Right hindlimb (tissue), 1 donor: ENCODE data around the gene FKBP1A.

Experiments used
- DNase-seq: peaks from one replicate; pipeline ENCODE4 v3.0.0-alpha.2; 2018

Gene FKBP1A

GRCh38 chr20:1392693-1393506 is at the start of gene FKBP1A:
Gene FKBP1A (minus strand): TSS chr20:1393054. CDS start chr20:1392998, 56 bp downstream.
- DNase-seq: peak; percentile 95

GRCh38 chr20:1442304-1442703 is 49.5 kb upstream of the FKBP1A start:
- no peak for DNase-seq

- no peak for DNase-seq
These were observed 48.3 kb upstream of the FKBP1A start for GRCh38 chr20:1441133-1441532.

- no peak for DNase-seq
These were observed 47.2 kb upstream of the FKBP1A start for GRCh38 chr20:1440024-1440423.

GRCh38 chr20:1438361-1438760 is 45.5 kb upstream of the FKBP1A start:
- DNase-seq: no peak

- DNase-seq: peak; percentile 70
These were observed 44.5 kb upstream of the FKBP1A start for GRCh38 chr20:1437235-1437904.

- DNase-seq: no peak
These were observed 43.4 kb upstream of the FKBP1A start for GRCh38 chr20:1436263-1436662.

- no peak for DNase-seq
These were observed 42.5 kb upstream of the FKBP1A start for GRCh38 chr20:1435337-1435699.

- no peak for DNase-seq
These were observed 41.9 kb upstream of the FKBP1A start for GRCh38 chr20:1434571-1435336.

- no peak for DNase-seq
These were observed 38.3 kb upstream of the FKBP1A start for GRCh38 chr20:1431158-1431557.

GRCh38 chr20:1430004-1430451 is 37.2 kb upstream of the FKBP1A start:
- DNase-seq: no peak

- DNase-seq: no peak
These were observed 36.4 kb upstream of the FKBP1A start for GRCh38 chr20:1429143-1429728.

GRCh38 chr20:1427457-1428054 is 34.7 kb upstream of the FKBP1A start:
- DNase-seq: no peak

- DNase-seq: no peak
These were observed 33.5 kb upstream of the FKBP1A start for GRCh38 chr20:1426231-1426849.

- no peak for DNase-seq
These were observed 31.5 kb upstream of the FKBP1A start for GRCh38 chr20:1424336-1424735.

- no peak for DNase-seq
These were observed 30.8 kb upstream of the FKBP1A start for GRCh38 chr20:1423625-1424106.

GRCh38 chr20:1423206-1423605 is 30.4 kb upstream of the FKBP1A start:
- DNase-seq: no peak

GRCh38 chr20:1422753-1423152 is 29.9 kb upstream of the FKBP1A start:
- DNase-seq: no peak

- DNase-seq: no peak
These were observed 27.2 kb upstream of the FKBP1A start for GRCh38 chr20:1420066-1420465.

- DNase-seq: no peak
These were observed 25.5 kb upstream of the FKBP1A start for GRCh38 chr20:1418350-1418749.

- no peak for DNase-seq
These were observed 24.9 kb upstream of the FKBP1A start for GRCh38 chr20:1417790-1418189.

- no peak for DNase-seq
These were observed 24.4 kb upstream of the FKBP1A start for GRCh38 chr20:1417273-1417672.
